Measurements from ENCODE around the gene PHF5A. TPM values are rescaled to one million over a fixed set of nuclear protein-coding genes. Genes with fewer than 3 reads are reported as not detected.
A peak's percentile ranks its signal among the peaks of the same experiment; 100 is the strongest.
"Not testable (repeated sequence)": the region's sequence is repeated elsewhere in the genome, so short reads cannot be mapped to it uniquely, and the experiment has no call there.

The PHF5A gene
- total RNA-seq, 1 donor from 2014 or later, result 43.8 TPM

DNA sequence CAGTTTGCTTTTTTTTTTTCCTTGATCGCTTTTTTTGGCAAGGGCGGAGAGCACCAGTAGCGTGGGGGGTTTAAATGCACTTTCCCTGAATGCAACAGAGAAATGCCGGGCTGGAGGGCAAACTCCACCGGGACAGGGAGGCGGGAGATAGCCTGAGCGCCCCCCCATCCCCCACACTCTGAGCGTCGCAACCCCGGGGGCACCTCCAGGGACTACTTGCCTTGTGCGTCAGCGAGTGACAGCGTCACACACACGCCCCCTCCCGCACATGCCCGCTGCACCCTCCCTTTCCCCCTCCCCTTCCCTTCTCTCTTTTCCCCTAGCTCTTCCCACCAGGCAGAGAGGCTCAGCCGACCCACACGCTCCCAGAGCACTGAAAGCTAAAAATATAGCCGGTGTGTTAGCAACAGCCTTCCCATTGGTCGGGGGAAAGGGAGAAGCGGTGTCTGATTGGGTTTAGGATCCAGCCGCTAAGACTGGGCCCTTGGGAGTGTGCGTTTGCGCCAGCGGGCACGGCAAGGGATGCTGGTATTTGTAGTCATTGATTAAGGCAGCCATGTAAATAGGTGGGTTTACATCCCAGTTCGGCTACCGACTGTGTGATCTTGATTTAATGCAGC is 20.2 kb downstream of the PHF5A start:
- DNase-seq (ENCODE audit: extremely low read depth, low read depth, low spot score), result peak; percentile 97

DNA sequence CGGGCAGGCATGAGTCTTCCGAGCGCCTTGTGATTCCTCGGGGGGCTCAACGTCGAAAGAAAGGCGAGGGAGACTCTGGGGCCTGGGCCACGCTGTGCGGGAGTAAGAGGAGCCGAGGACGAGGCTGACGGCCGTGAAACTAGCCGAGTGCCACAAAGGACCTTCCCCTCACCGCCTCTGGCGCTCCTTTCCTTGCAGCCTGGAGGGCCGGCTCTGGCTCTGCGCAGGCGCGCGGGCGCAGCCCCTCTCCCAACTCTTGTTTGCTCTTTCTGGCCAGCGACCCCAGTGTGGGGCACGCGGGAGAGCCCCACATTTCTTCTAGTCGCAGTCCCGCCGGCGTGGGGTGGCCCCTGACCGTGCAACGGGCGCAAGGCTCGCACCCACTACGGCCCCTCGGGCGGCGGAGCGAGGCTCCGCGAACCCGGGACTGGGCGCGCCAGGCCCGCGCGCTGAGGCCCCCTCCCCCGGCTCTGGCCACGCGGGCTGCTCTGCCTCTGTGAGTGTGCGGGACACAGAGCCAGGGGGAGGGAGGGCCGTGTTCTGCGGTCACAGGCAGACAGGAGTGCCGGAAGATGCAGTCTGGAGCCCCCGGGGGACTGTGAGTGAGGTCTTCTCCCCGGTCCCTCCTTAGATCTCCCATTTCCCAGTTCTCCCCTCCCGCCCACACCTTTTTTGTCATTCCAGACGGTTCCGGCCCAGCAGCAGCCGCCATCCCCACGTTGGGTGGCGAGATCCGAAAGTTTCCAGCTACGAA is 20.9 kb downstream of the PHF5A start:
- no peak for DNase-seq (ENCODE audit: extremely low read depth, low read depth, low spot score)

DNA sequence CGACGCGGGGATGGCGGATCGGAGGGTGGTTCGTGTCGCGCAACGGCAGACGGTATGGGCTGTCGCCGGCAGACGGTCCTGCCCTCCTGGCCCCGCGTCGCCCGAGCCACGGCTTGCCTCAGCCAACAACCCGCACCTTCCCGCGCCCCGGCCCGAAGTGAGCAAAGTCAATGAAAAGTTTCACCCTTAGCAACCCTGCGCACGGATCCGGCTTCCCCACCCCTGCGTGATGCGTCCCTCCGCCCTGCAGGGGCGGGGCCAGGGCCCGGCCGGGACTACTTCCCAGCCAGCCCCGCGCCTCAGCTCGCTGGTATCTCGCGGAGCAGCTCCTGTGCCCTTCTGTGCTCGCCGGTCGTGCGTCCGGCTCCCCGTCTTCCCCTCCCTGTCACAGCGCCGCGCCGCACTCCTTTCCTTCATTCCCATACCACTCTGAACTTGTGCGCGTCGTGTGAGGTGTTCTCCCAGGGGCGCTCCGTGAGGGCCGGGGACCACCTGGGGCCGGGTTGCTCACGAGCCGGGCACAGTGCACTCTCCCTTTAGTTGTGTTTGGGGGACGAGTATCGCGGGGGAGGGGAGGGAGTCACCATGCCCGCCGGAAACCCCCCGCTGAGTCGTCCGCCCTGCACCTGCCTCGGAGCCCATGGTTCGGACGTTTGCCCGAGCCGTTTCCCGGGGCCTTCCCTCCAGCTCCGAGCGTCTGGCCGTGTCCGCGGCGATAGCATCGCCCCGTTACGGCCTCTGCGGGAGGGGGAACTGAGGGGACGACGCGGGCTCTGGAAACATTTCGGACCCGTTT is 21.7 kb downstream of the PHF5A start, which contains the start of gene TOB2:
Gene TOB2, minus strand, starts transcription at position 163 of the 796 bp plus-strand sequence. CDS start 9,456 bp downstream, outside the sequence.
- DNase-seq (ENCODE audit: extremely low read depth, low read depth, low spot score), result peak; percentile 47

DNA sequence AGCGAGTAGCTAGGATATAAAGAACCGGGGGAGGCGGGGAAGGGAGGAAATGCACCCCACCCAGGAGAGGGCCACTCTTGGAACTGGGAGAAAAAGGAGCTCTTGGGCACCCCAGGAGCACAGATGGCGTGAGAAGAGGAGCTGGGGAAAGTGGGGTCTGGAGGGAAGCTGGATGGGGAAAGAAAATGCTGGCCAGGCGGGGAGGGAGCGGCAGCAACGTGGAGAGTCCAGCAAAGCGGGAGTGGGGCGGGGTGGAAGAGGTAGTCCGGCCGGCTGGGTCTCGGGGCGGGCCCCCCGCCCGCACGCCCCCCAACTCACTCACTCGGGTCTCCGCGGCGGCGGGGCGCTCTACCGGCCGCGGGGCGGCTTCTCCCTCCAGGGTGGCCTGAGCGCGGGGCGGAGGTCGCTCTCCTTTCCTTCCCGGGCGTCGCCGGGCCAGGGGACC is 22.4 kb downstream of the PHF5A start:
- no peak for DNase-seq (ENCODE audit: extremely low read depth, low read depth, low spot score)

DNA sequence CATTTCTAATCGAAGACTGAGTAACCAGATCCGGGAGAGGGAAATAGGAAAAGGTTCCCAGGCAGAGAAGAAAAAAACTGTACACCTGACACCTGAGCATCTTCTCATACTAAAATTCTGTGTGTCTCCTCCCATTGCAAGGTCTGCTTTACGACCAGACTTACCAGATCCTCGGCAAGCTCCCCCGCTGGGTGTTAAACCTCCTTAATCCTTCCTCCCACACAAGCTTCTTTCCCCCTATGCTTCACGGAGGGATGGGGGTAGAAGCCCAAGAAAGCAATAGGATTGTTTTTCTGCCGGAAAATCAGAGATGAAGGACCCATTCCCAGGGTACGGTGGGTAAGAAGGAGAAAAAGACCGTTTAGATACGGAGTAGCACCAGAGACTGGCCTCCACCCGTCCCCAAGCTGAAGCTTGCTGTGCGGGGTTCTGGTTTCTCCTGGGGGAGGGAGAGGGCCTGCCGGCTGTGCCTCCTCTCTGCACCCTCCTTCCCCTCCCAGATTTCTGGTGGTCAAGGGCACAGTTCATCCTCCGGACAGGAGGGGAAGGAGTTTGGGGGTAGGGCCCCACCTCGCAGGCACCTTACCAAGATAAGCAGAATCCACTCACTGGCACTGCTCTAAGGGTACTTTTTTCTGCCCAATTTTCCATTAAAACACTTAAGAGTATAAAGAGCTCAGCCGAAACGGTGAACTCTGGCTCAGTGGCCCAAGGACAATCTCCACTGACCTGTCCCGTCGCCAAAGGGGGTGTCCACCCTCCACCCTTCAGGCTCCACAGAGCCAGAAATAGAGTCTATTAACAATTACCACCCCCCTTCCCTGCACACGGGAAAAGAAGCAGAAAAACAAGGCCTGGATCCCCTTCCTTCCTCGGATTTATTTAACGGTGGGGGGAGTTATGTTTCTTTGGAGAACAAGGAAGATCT is 23.1 kb downstream of the PHF5A start:
- no peak for DNase-seq (ENCODE audit: extremely low read depth, low read depth, low spot score)

DNA sequence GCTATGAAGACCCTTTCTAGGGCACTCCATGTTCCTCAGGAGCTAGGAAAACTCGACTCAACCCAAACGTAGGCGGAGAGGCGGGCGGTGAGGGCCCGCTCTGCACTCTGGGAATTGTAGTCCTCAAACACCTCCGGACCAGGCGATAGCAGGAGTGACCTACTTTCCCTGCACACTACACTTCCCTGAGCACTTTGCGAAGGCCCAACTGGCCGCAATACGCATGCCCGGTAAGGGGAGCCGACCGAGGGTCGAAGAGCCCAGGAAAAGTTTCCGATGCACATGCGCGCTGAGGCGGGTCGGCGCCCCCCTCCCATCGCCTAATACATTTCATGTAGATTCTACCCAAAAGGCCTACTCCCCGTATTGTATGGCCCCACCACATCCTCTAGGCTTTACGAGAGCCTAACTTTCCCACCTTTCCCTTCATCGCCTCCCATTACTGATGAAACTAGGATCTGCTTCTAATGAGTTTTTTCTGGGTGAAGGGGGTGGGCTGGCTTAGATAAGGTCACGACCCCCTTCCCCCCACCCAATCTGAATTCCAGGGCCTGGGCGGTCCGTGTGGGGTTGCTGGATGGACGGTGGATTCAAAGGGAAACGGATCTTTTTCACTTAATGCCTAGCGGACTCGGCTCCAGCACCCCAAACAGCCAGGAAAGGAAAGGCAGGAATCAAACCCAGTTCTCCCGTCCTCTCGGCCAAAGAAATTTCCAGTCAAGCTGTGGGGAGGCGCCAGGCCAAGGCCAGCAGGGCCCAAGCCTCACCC is 23.9 kb downstream of the PHF5A start:
- DNase-seq (ENCODE audit: extremely low read depth, low read depth, low spot score), result peak; percentile 81

DNA sequence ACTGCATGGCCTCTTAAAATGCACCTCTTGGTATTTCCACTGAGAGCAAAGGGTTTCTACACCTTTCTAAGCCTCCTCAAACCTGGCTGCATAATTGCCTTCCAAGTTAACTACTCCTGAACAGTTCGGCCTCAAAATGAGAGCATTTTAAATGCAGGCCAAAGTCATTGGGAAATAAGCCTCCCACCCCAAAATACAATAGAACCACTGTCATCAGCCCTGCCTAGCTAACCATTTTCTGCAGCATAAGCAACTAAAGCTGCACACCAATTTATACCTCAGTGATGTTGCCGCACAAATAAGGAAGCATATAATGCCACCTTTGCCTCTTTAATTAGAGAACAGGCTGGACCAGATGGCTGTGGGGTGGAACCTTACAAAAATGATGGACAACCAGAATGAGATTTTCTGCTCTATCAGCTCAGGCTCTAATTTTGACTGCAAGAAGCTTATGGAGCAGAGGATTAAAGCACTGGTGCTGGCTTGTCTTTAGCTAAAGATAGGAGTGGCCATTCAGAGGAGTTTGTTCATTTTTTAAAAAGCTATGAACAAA is 26.2 kb downstream of the PHF5A start:
- no peak for DNase-seq (ENCODE audit: extremely low read depth, low read depth, low spot score)

DNA sequence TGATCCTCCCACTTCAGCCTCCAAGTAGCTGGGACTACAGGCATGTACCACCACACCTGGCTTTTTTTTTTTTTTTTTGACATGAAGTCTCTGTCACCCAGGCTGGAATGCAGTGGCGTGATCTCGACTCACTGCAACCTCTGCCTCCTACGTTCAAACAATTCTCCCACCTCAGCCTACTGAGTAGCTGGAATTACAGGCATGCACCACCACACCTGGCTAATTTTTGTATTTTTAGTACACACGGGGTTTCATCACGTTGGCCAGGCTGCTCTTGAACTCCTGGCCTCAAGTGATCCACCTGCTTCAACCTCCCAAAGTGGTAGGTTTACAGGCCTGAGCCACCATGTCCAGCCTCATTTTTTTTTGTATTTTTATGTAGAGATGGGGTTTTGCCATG is 28.0 kb downstream of the PHF5A start:
- DNase-seq (ENCODE audit: extremely low read depth, low read depth, low spot score), result not testable (repeated sequence)

DNA sequence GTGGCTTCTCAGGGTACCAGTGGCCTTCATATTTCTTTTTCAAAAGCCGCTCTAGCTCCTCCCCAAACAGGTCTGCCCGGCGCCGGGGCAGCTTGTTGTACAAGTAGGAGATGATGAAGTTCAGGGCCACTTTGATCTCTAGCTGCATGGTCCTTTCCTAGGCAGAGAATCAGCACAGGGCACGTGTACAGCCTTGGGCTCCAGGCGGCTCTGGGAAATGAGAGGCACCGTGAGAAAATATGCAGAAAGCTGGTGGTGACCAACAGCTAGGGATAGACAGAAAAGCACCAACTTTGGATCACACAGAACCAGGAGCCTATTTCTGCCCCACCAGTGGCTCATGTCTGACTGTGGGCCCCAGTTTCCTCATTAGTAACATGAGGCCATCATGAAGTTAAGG is 31.3 kb downstream of the PHF5A start:
- no peak for DNase-seq (ENCODE audit: extremely low read depth, low read depth, low spot score)

DNA sequence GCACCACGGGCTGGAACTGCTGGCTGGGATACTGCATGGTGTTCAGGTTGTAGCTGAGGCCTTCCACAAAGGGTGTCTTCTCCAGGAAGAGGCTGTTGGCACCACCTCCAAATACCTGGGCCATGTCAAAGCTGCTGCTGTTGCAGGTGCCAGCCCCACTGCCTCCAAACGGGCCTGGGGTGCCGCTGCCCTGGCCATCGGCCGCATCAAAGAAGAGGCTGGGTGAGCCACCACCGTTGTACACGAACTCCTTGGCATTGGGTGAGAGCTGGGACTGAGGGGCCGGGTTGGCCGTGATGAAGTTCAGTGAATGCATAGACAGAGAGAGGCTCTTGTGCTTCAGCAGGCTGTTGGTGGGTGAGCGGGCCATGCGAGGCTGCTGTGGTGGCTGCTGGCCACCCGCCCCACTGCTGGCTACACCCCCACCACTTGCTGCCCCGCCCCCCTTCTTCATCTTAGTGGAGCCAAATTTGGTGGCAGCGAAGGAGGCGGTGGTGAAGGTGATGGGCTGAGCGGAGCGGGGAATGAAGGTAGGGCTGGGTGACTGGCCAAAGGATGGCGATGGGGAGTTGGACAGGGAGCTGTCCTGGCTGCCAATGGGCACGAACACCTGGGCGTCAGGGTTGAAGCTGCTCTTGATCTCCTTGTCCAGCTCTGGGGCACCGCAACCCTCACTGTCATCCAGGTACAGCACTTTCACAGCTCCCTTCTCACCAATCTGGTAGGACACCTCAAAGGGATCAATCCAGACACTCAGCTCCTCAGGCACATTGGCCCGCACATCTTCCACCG is 32.0 kb downstream of the PHF5A start:
- DNase-seq (ENCODE audit: extremely low read depth, low read depth, low spot score), result no peak

DNA sequence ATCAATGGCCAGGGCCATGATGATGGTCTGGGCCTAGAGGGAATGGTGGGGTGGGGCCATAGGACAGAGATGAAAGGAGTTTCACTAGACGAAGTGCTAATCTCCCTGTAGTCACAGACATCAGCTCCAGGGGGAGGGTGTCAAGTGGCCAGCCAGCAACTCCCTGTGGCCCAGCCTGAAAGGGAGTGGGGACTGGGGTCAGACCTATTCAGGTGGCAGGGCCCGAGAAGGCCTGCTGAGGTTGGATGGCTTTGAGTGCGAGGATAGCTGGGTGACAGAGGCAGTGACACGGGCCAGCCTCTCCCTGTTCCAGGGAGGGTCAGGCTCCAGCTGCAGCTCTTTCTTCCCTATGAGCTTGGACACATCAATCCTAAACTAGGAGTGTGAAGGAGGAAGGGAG is 32.9 kb downstream of the PHF5A start:
- no peak for DNase-seq (ENCODE audit: extremely low read depth, low read depth, low spot score)

DNA sequence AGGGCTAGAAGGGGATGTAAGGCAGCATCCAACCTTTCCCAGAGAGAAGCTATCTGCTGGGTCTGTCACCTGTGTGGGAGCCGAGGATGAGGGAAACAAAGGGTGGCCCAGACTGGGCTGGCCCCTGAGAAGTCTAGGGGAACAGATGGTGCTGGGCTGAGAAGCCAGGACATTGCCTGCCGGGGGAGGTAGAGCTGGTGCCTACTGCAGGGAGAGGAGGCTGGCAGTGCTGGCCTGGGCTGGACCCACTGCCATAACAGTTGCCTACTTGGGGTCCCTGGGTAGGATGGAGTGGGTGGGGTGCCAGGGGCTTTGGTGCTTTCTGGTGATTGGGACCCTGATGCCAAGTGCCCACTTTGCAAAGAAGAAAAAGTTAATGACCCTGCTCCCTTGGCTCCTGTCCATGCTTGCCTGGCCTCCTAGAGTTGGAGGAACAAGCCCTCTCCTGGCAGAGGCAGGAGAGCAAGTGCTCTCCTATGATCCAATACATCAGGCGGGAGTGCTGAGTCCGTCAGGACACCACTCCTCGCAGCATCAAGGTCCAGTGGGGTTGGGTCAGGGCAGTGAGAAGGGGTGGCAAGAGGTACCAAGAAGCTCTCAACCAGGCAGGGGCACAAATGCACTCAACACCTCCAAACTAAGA is 34.0 kb downstream of the PHF5A start:
- not testable (repeated sequence) for DNase-seq (ENCODE audit: extremely low read depth, low read depth, low spot score)

DNA sequence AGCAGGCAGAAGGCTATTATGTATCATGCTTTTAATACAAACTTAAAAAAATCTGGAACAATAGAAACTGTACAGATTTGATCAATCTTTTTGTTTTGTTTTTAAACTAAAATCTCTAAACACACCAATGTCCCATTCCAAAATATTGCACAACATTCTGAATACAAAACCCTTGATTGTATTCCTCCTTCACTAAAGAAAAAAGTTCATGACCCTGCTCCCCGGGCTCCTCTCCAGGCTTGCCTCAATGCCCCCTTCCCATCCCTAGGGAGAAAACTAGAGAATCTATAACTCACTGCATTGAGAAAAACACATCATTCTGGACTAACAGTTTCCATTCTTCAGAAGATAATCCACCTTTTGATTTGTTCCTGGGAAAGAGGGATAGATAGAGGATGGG is 35.0 kb downstream of the PHF5A start:
- DNase-seq (ENCODE audit: extremely low read depth, low read depth, low spot score), result not testable (repeated sequence)

DNA sequence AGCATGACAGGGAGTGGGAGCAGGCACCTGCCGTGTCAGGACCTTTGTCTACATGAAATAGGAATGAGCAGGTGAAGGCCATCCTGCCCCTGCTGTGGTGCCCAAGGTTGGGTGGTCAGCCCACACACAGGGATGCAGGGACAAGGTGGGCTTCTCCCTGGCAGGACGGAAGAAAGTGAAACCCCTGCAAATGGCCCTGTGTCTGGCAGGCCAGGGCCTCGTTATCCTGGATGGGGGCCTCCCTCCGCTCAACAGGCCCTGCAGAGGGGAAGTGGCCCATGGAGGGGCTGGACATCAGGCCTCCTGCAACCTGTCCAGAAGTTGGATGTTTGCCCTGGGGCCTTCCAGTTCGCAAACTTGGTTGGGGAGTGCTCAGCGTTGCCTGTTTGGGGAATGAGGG is 36.8 kb downstream of the PHF5A start:
- DNase-seq (ENCODE audit: extremely low read depth, low read depth, low spot score), result no peak

DNA sequence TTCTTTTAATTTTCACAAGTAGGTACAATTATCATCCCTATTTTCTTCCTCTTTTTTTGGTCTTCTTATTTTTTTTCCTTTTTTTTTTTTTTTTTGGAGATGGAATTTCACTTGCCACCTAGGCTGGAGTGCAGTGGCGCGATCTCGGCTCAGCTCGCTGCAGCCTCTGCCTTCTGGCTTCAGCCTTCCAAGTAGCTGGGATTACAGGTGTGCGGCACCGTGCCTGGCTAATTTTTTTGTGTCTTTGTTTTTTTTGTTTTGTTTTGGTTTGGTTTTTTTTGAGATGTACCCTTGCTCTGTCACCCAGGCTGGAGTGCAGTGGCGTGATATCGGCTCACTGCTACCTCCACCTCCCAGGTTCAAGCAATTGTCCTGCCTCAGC is 38.5 kb downstream of the PHF5A start:
- no peak for DNase-seq (ENCODE audit: extremely low read depth, low read depth, low spot score)

DNA sequence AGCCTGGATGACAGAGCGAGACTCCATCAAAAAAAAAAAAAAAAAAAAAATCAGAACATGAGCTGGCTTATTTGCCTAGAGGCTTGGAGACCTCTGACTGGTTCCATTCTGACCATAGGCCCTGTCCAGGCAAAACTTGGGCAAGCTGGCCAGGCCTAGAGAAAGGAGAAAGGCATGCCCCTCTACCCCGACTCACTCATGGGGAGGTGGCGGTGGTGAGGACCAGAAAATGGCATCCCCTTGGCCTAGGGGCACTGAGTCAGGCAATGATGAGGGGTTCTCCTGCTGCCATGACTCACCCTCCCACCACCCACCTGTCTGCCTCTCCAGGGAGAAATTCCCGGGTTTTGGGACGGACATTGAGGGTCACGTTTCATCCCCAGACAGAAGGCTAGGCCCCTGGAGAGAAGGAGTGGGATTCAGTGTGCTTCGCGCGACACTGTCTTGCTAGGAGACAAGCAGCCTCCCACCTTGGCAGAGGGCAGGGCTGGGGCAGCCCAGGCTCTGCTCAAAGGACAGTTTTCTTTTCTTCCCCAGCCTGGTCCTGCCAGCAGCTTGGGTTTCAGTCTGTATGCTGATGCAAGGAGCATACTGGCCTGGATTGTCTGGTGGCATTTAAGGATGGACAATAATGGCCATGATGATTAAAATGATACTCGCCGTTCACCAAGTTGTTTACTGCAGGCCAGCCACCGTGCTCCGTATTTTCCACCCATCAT is 39.1 kb downstream of the PHF5A start:
- DNase-seq (ENCODE audit: extremely low read depth, low read depth, low spot score), result no peak

DNA sequence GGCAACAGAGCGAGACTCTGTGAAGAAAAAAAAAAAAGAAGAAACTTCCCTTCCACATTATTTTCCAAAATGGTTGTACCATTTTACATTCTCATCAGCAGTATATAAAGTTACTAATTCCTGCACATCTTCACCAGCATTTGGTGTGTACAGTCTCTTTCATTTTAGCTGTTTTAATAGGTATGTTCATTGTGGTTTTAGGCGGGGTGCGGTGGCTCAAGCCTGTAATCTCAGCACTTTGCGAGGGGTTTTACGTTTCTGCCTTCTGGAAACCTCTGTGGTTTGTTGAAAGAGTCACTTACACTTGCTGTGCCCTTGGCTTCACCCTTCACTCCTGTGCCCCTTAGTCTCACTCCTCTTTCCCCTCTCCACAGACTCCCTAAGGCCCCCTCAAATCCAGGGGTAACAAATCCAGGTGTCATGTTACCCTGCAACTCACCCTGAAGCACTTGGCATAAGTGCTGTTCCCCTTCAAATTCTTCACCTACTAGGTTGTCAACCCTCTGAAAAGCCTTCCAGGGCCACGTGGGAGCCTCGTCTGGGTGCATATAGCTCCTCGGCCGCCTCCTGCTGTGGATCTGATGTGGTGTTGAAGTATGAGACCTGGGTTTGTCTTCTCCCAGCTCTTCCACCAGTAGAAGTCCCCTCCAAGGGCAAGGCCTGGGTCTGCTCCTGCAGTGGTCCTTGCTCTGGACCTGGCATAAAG is 42.7 kb downstream of the PHF5A start:
- no peak for DNase-seq (ENCODE audit: extremely low read depth, low read depth, low spot score)

All from glomerular endothelial cell (primary cell).